GM12878 (cell line): ENCODE results near the gene ZSWIM3. TPM values are rescaled to one million over a fixed set of nuclear protein-coding genes. Genes with fewer than 3 reads are reported as not detected.

Experiments used
- ATAC-seq: fragments of 200-7000 bp; cut with Tn5 transposase; 3 replicates; pipeline ENCODE4 v1.9.1; 2020; ENCODE audit warnings: mild to moderate bottlenecking, moderate library complexity
- BruUV-seq: library from RNA; stranded (reverse); fragments of 400-500 nt; replicated peaks from 2 replicates; lab custom pipeline; 2021; lab: Mats Ljungman, UMichigan
- CTCF ChIA-PET: fragments of 300-600 bp; sonication (Branson Sonifier 250); formaldehyde crosslinking; extraction: SDS; loops from one replicate; lab custom pipeline; 2021; ENCODE audit warnings: inconsistent platforms; lab: Yijun Ruan, JAX
- POLR2A ChIA-PET: fragments of 350-600 bp; formaldehyde crosslinking; extraction: SDS; loops from one replicate; lab custom pipeline; 2021; ENCODE audit warnings: inconsistent platforms; lab: Charles Lee
- RAD21 ChIA-PET: fragments of 300-600 bp; sonication (Branson Sonifier 250); formaldehyde crosslinking; loops from one replicate; lab custom pipeline; 2023; ENCODE audit warnings: antibody characterized with exemption; ENCODE audit not compliant: unreplicated experiment; lab: Charles Lee
- SMC1A ChIA-PET: fragments of 300-600 bp; sonication (Branson Sonifier 250); formaldehyde crosslinking; loops from one replicate; lab custom pipeline; 2023; ENCODE audit not compliant: unreplicated experiment, uncharacterized antibody; lab: Charles Lee
- DNase-seq: peaks from one replicate; pipeline ENCODE4 v3.0.0-alpha.2; 2011; ENCODE audit warnings: low read depth, low spot score
- FAIRE-seq: peaks from 3 replicates; lab custom pipeline; 2011; peaks lifted over from hg19 to GRCh38; lab: Jason Lieb, UNC
- H2AFZ ChIP-seq: 2 replicates; pipeline ENCODE4 v1.6.0; 2011; ENCODE audit warnings: low read depth, low read length, control low read depth; ENCODE audit not compliant: control insufficient read depth
- H3K27ac ChIP-seq: 2 replicates; pipeline ENCODE4 v1.5.1; 2011; ENCODE audit warnings: control low read depth; ENCODE audit not compliant: control insufficient read depth, insufficient read depth
- H3K27me3 ChIP-seq, 2 experiments: replicated peaks in 1 of 2; 2 replicates each; pipeline versions ENCODE4 v1.6.0 to v1.6.1; 2011; ENCODE audit warnings: low read length in 1 of 2; ENCODE audit not compliant: control insufficient read depth in 2 of 2, insufficient read depth in 2 of 2
- H3K36me3 ChIP-seq, 2 experiments: 2 replicates each; pipeline ENCODE4 v1.5.1; 2011; ENCODE audit warnings: low read length in 1 of 2; ENCODE audit not compliant: control insufficient read depth in 2 of 2, insufficient read depth in 2 of 2
- H3K4me1 ChIP-seq: 2 replicates; pipeline ENCODE4 v1.6.1; 2011; ENCODE audit warnings: mild to moderate bottlenecking, low read length, moderate library complexity, mixed read lengths; ENCODE audit not compliant: control insufficient read depth, insufficient read depth
- H3K4me2 ChIP-seq: 2 replicates; pipeline ENCODE4 v1.6.0; 2011; ENCODE audit warnings: control low read depth; ENCODE audit not compliant: control insufficient read depth, insufficient read depth
- H3K4me3 ChIP-seq: fragments of 200-600 bp; sonication (generic); 2 replicates; pipeline ENCODE4 v1.5.1; 2016
- H3K79me2 ChIP-seq: 2 replicates; pipeline ENCODE4 v1.6.0; 2011; ENCODE audit warnings: low read length; ENCODE audit not compliant: control insufficient read depth, insufficient read depth
- H3K9ac ChIP-seq: 2 replicates; pipeline ENCODE4 v1.8.0; 2011; ENCODE audit warnings: low read length, control low read depth, mixed read lengths; ENCODE audit not compliant: control insufficient read depth, insufficient read depth
- H3K9me3 ChIP-seq: replicated peaks from 3 replicates; pipeline ENCODE4 v1.5.1; 2011; ENCODE audit warnings: mild to moderate bottlenecking, low read length; ENCODE audit not compliant: control insufficient read depth, insufficient read depth
- H4K20me1 ChIP-seq: 2 replicates; pipeline ENCODE4 v1.6.0; 2011; ENCODE audit not compliant: control insufficient read depth, insufficient read depth
- ATF7 ChIP-seq: fragments of 450-650 bp; IDR thresholded peaks from 2 replicates; pipeline ENCODE4 v1.6.1; 2016; ENCODE audit warnings: low read depth, mild to moderate bottlenecking
- EED ChIP-seq: sonication (generic); IDR thresholded peaks from 2 replicates; pipeline ENCODE4 v1.6.1; 2016; ENCODE audit warnings: antibody characterized with exemption, low read depth
- HCFC1 ChIP-seq: fragments of 150-350 bp; IDR thresholded peaks from 2 replicates; pipeline ENCODE4 v1.6.1; 2014; ENCODE audit warnings: low read length
- HDGF ChIP-seq: fragments of 450-650 bp; IDR thresholded peaks from 2 replicates; pipeline ENCODE4 v1.6.1; 2016; ENCODE audit warnings: antibody characterized with exemption
- KDM1A ChIP-seq: fragments of 200-600 bp; sonication (generic); IDR thresholded peaks from 2 replicates; pipeline ENCODE4 v1.6.1; 2016; ENCODE audit warnings: borderline replicate concordance
- MTA3 ChIP-seq: IDR thresholded peaks from 2 replicates; pipeline ENCODE4 v1.6.1; 2012; ENCODE audit warnings: low read length, inconsistent platforms, borderline replicate concordance
- NRF1 ChIP-seq: conservative IDR thresholded peaks from 2 replicates; pipeline ENCODE4 v1.6.1; 2011; ENCODE audit warnings: mild to moderate bottlenecking, low read depth, low read length, improper control_type of control experiment
- SMAD1 ChIP-seq: fragments of 450-650 bp; IDR thresholded peaks from 2 replicates; pipeline ENCODE4 v1.6.1; 2018; ENCODE audit warnings: mild to moderate bottlenecking, low read depth; ENCODE audit not compliant: partially characterized antibody
- SP1 ChIP-seq: IDR thresholded peaks from one replicate; pipeline ENCODE4 v1.6.1; 2011; ENCODE audit warnings: low read depth, low read length
- SPI1 ChIP-seq: IDR thresholded peaks from 2 replicates; pipeline ENCODE4 v1.6.1; 2011; ENCODE audit warnings: low read depth, mild to moderate bottlenecking, low read length, moderate library complexity, borderline replicate concordance; ENCODE audit not compliant: insufficient read depth
- STAT3 ChIP-seq: IDR thresholded peaks from 2 replicates; pipeline ENCODE4 v1.6.1; 2011; ENCODE audit warnings: low read depth, low read length, improper control_type of control experiment
- YBX1 ChIP-seq: fragments of 450-650 bp; IDR thresholded peaks from 2 replicates; pipeline ENCODE4 v1.6.1; 2016; ENCODE audit warnings: antibody characterized with exemption
- WGBS: methylation state at CpG from one replicate; pipeline ENCODE4 v1.1.6; 2016; ENCODE audit warnings: low lambda C conversion rate; ENCODE audit not compliant: insufficient replicate concordance, insufficient coverage; ENCODE audit errors: missing lambda C conversion rate; 5-methylcytosine and 5-hydroxymethylcytosine counted together
- in situ Hi-C: fragments of 300-500 bp; cut with MboI; formaldehyde crosslinking; loops from 9 replicates; pipeline ENCODE4 v1.14.3; 2018; ENCODE audit warnings: mixed read lengths
- intact Hi-C: fragments of 100-400 bp; cut with micrococcal nuclease; formaldehyde crosslinking; loops from one replicate; pipeline ENCODE4 v1.14.2; 2022; ENCODE audit not compliant: unreplicated experiment
- polyA plus RNA-seq, 11 experiments: library from polyadenylated mRNA; depleted of rRNA in 4 of 11; unstranded in 6 of 11; stranded (reverse) in 5 of 11; fragments of >200 nt; fragmentation: Nextera tagmentation in 4 of 11; fragmentation: Illumina TruSeq in 1 of 11; extraction: Ambion mirVana in 4 of 11; extraction: Trizol in 1 of 11; gene quantifications; 1 replicate in 1 of 11; 2 replicates in 10 of 11; pipeline versions ENCODE4 v1.2.1 to v1.2.3, GENCODE V29; 2011 to 2016; ENCODE audit warnings: inconsistent platforms in 2 of 11, missing spikeins in 2 of 11, low read depth in 1 of 11
- total RNA-seq, 4 experiments: library from RNA; depleted of rRNA in 3 of 4; stranded (reverse); fragments of >200 nt in 3 of 4; fragmentation: Illumina TruSeq in 1 of 4; extraction: Trizol in 1 of 4; gene quantifications; 2 replicates each; pipeline versions ENCODE4 v1.2.1 to v1.2.3, GENCODE V29; 2013 to 2021
- TF ChIP-seq, protein P1 (sequence below): IDR thresholded peaks from 2 replicates; pipeline ENCODE4 v1.6.1; 2012; ENCODE audit warnings: low read length, inconsistent platforms
- TF ChIP-seq, protein P2 (sequence below): IDR thresholded peaks from 2 replicates; pipeline ENCODE4 v1.6.1; 2012; ENCODE audit warnings: low read depth, low read length, improper control_type of control experiment
- TF ChIP-seq, protein P3 (sequence below): fragments of 450-650 bp; IDR thresholded peaks from 2 replicates; pipeline ENCODE4 v1.6.1; 2017; ENCODE audit warnings: mild to moderate bottlenecking, moderate library complexity
- TF ChIP-seq, protein P4 (sequence below): fragments of 450-650 bp; IDR thresholded peaks from 2 replicates; pipeline ENCODE4 v1.6.1; 2018; ENCODE audit warnings: mild to moderate bottlenecking, low read depth, moderate library complexity; ENCODE audit not compliant: partially characterized antibody

The ZSWIM3 gene
- total and polyA plus RNA-seq, 10 of the 15 experiments (the other 5 are each of a cell fraction or from before 2014, with no cell fraction given) = 1.6 to 5.1 (median 4.2) TPM

DNA sequence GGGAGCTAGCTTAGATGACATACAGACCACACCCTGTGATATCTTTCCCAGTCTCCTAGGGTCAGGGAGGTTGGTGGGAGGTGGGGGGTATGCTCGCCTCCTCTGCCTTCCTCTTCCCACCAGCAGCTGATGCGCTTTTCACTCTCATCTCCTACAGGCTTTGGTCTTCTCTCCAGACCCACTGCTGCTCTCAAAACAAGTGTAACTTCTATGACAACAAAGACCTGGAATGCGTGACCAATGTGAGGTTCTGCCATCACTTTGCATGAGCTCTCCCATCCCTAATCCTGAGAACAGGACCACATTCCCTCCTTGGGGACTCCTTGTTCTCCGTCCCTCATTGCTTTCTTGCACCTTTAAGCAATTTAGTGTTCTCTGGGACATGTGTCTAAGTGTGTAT lies 36.4 kb downstream of the ZSWIM3 start (continued):
- TF ChIP-seq HCFC1 (no peak), MTA3 (no peak), KDM1A (no peak), STAT3 (no peak), SP1 (no peak)
- TF ChIP-seq, protein P1, sequence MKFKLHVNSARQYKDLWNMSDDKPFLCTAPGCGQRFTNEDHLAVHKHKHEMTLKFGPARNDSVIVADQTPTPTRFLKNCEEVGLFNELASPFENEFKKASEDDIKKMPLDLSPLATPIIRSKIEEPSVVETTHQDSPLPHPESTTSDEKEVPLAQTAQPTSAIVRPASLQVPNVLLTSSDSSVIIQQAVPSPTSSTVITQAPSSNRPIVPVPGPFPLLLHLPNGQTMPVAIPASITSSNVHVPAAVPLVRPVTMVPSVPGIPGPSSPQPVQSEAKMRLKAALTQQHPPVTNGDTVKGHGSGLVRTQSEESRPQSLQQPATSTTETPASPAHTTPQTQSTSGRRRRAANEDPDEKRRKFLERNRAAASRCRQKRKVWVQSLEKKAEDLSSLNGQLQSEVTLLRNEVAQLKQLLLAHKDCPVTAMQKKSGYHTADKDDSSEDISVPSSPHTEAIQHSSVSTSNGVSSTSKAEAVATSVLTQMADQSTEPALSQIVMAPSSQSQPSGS = no peak
- TF ChIP-seq, protein P2, sequence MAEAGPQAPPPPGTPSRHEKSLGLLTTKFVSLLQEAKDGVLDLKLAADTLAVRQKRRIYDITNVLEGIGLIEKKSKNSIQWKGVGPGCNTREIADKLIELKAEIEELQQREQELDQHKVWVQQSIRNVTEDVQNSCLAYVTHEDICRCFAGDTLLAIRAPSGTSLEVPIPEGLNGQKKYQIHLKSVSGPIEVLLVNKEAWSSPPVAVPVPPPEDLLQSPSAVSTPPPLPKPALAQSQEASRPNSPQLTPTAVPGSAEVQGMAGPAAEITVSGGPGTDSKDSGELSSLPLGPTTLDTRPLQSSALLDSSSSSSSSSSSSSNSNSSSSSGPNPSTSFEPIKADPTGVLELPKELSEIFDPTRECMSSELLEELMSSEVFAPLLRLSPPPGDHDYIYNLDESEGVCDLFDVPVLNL = no peak
- TF ChIP-seq, all 136 proteins: peak for 0

DNA sequence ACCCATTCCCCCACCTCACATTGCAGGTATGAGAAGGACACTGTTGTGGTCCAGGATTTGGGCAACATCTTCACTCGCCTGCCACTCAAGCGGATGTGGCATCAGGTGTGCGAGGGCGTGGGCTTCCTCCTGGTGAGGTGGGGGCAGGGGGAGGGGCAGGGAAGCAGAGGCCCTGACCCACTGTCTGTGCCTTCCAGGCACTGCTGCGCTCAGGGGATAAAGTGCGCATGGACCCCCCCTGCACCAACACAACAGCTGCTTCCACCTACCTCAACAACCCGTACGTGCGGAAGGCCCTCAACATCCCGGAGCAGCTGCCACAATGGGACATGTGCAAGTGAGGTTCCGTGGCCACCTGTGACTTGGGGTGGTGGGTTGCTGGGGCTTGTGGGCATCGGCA lies 37.4 kb downstream of the ZSWIM3 start:
- no TSS peak for BruUV-seq
- ChIA-PET RAD21 (no interaction called here), SMC1A (no interaction called here), CTCF (no interaction called here), POLR2A (no interaction called here)
- in situ Hi-C loops (no loop called here), intact Hi-C loops (loop anchor here (5.0 kb wide), 1 partner anchor 78 kb away; the partner anchor contains the start of gene ZNF335)
- Histone ChIP-seq H3K27ac (no peak overlapping the region), H3K4me2 (no peak overlapping the region), H3K4me3 (no peak overlapping the region), H3K4me1 (peaks cover 22% of the 10 kb centered on the region), H3K27me3 (no peaks in the 10 kb centered on the region), H3K79me2 (peaks cover 4% of the 10 kb centered on the region), H3K36me3 (peaks cover 0 to 4% of the 10 kb centered on the region in 2 experiments; a peak in 2 of 4 replicates), H3K9ac (no peak overlapping the region), H3K9me3 (no peaks in the 10 kb centered on the region), H4K20me1 (no peaks in the 10 kb centered on the region), H2AFZ (no peak overlapping the region)
- DNase-seq (no peak), ATAC-seq (no peak), FAIRE-seq (no peak)
- 88% methylated on average over 12 of the region's 12 CpGs for WGBS
- no peak for TF ChIP-seq NRF1
- no peak for TF ChIP-seq ATF7
- TF ChIP-seq YBX1 = no peak
- TF ChIP-seq SMAD1 = no peak
- TF ChIP-seq, protein P3, sequence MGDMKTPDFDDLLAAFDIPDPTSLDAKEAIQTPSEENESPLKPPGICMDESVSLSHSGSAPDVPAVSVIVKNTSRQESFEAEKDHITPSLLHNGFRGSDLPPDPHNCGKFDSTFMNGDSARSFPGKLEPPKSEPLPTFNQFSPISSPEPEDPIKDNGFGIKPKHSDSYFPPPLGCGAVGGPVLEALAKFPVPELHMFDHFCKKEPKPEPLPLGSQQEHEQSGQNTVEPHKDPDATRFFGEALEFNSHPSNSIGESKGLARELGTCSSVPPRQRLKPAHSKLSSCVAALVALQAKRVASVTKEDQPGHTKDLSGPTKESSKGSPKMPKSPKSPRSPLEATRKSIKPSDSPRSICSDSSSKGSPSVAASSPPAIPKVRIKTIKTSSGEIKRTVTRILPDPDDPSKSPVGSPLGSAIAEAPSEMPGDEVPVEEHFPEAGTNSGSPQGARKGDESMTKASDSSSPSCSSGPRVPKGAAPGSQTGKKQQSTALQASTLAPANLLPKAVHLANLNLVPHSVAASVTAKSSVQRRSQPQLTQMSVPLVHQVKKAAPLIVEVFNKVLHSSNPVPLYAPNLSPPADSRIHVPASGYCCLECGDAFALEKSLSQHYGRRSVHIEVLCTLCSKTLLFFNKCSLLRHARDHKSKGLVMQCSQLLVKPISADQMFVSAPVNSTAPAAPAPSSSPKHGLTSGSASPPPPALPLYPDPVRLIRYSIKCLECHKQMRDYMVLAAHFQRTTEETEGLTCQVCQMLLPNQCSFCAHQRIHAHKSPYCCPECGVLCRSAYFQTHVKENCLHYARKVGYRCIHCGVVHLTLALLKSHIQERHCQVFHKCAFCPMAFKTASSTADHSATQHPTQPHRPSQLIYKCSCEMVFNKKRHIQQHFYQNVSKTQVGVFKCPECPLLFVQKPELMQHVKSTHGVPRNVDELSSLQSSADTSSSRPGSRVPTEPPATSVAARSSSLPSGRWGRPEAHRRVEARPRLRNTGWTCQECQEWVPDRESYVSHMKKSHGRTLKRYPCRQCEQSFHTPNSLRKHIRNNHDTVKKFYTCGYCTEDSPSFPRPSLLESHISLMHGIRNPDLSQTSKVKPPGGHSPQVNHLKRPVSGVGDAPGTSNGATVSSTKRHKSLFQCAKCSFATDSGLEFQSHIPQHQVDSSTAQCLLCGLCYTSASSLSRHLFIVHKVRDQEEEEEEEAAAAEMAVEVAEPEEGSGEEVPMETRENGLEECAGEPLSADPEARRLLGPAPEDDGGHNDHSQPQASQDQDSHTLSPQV = no peak
- TF ChIP-seq SPI1 = no peak
- TF ChIP-seq, protein P4, sequence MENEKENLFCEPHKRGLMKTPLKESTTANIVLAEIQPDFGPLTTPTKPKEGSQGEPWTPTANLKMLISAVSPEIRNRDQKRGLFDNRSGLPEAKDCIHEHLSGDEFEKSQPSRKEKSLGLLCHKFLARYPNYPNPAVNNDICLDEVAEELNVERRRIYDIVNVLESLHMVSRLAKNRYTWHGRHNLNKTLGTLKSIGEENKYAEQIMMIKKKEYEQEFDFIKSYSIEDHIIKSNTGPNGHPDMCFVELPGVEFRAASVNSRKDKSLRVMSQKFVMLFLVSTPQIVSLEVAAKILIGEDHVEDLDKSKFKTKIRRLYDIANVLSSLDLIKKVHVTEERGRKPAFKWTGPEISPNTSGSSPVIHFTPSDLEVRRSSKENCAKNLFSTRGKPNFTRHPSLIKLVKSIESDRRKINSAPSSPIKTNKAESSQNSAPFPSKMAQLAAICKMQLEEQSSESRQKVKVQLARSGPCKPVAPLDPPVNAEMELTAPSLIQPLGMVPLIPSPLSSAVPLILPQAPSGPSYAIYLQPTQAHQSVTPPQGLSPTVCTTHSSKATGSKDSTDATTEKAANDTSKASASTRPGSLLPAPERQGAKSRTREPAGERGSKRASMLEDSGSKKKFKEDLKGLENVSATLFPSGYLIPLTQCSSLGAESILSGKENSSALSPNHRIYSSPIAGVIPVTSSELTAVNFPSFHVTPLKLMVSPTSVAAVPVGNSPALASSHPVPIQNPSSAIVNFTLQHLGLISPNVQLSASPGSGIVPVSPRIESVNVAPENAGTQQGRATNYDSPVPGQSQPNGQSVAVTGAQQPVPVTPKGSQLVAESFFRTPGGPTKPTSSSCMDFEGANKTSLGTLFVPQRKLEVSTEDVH = no peak
- no peak for TF ChIP-seq EED
- no peak for TF ChIP-seq HDGF
